HCT116 (cell line): ENCODE results near the gene POU5F1.

Experiments
- CTCF ChIP-seq, 3 experiments: fragments of 200-600 bp in 1 of 3; sonication (generic) in 1 of 3; IDR thresholded peaks in 2 of 3; conservative IDR thresholded peaks in 1 of 3; 2 replicates each; pipeline ENCODE4 v1.5.1; 2012 to 2017; ENCODE audit warnings: low read depth in 2 of 3, low read length in 2 of 3, antibody characterized with exemption in 1 of 3, borderline replicate concordance in 1 of 3, control low read depth in 1 of 3, mild to moderate bottlenecking in 1 of 3, mixed read lengths in 1 of 3, mixed run types in 1 of 3, moderate library complexity in 1 of 3; ENCODE audit not compliant: insufficient read depth in 1 of 3
- EZH2 ChIP-seq: fragments of 200-600 bp; sonication (generic); IDR thresholded peaks from 2 replicates; pipeline ENCODE4 v1.6.1; 2017; ENCODE audit warnings: antibody characterized with exemption, mixed run types
- POLR2A ChIP-seq: IDR thresholded peaks from 2 replicates; pipeline ENCODE4 v1.7.0; 2011; ENCODE audit warnings: borderline replicate concordance; ENCODE audit not compliant: insufficient read depth, insufficient read length; ENCODE audit errors: extremely low read depth
- POLR2AphosphoS5 ChIP-seq: IDR thresholded peaks from 2 replicates; pipeline ENCODE4 v1.6.1; 2011; ENCODE audit warnings: mild to moderate bottlenecking, low read depth, low read length, moderate library complexity
- RAD21 ChIP-seq: IDR thresholded peaks from 2 replicates; pipeline ENCODE4 v1.6.1; 2012; ENCODE audit warnings: low read depth, mild to moderate bottlenecking
- SRF ChIP-seq: IDR thresholded peaks from 2 replicates; pipeline ENCODE4 v1.6.1; 2012; ENCODE audit warnings: low read depth

- 0 out of 6 replicates have a peak, but pooled peaks of 2 of the 3 experiments have one; percentile 9 to 11 for TF ChIP-seq CTCF (IDR thresholded peaks at IDR 0.05 in 2 of 3, conservative IDR thresholded peaks at IDR 0.05 in 1 of 3; ENCODE audit: borderline replicate concordance in 1 of 3, insufficient read depth in 1 of 3, low read depth in 2 of 3, low read length in 2 of 3)
- no peak for TF ChIP-seq EZH2
- no peak for TF ChIP-seq SRF
- TF ChIP-seq POLR2AphosphoS5, result no peak
- TF ChIP-seq POLR2A, result no peak
- TF ChIP-seq RAD21, result no peak
Measured at GRCh38 chr6:31193206-31193605, 22.7 kb upstream of the POU5F1 start.
